ENCODE data around the gene ATP6V1D. TPM values are rescaled to one million over a fixed set of nuclear protein-coding genes. Genes with fewer than 3 reads are reported as not detected.

ATP6V1D gene
- total RNA-seq, 1 experiment from 2014 or later = 38.5 TPM

GRCh38 chr14:67397536-67397935 is 37.9 kb upstream of the ATP6V1D start:
- TF ChIP-seq EZH2phosphoT487 (IDR thresholded peaks at IDR 0.05; ENCODE audit: borderline replicate concordance) = no peak
- TF ChIP-seq POLR2A (IDR thresholded peaks at IDR 0.05; ENCODE audit: borderline replicate concordance, extremely low read depth, insufficient read depth, insufficient read length) = no peak
- no peak for TF ChIP-seq RAD21 (IDR thresholded peaks at IDR 0.05; ENCODE audit: low read depth)
- CTCF ChIA-PET = no interaction called here
- Histone ChIP-seq H3K9ac (ENCODE audit: low read length) (no peak overlapping the region), H3K9me3 (ENCODE audit: control insufficient read depth in 1 of 2, insufficient read depth in 1 of 2, low read depth in 1 of 2, low read length in 2 of 2) (no peaks in the 10 kb centered on the region), H4K20me1 (ENCODE audit: insufficient read depth) (no peaks in the 10 kb centered on the region), H3K27me3 (ENCODE audit: insufficient read depth, low read length) (no peaks in the 10 kb centered on the region), H3K4me2 (ENCODE audit: low read length) (no peak overlapping the region), H3K79me2 (ENCODE audit: insufficient read depth, low read length) (peaks cover 33% of the 10 kb centered on the region), H3K4me3 (replicated peaks in 1 of 2; ENCODE audit: low read depth in 1 of 2, low read length in 2 of 2) (no peak overlapping the region), H3K27ac (ENCODE audit: low read depth, low read length) (no peak overlapping the region), H3K4me1 (ENCODE audit: control insufficient read depth in 1 of 2, insufficient read depth in 2 of 2, low read length in 2 of 2) (peaks cover 0 to 8% of the 10 kb centered on the region in 2 experiments; a peak in 2 of 4 replicates), H2AFZ (ENCODE audit: low read depth, low read length, poor library complexity, severe bottlenecking) (no peak overlapping the region), H3K9me2 (ENCODE audit: insufficient read depth) (no peaks in the 10 kb centered on the region), H3K36me3 (ENCODE audit: control insufficient read depth in 1 of 2, insufficient read depth in 2 of 2, low read length in 2 of 2) (peaks cover 13 to 40% of the 10 kb centered on the region in 2 experiments)
- DNase-seq (ENCODE audit: low read depth, low spot score) (no peak), ATAC-seq (no peak)
- RAD21 ChIA-PET (ENCODE audit: low non-redundant PET in 1 of 2, low total read pairs in 2 of 2, uncharacterized antibody in 2 of 2, unreplicated experiment in 2 of 2) = no interaction called here
- intact Hi-C loops (cut with micrococcal nuclease) = no loop called here
- no TSS peak for BruUV-seq (replicated peaks)
- POLR2A ChIA-PET = no interaction called here

DNA sequence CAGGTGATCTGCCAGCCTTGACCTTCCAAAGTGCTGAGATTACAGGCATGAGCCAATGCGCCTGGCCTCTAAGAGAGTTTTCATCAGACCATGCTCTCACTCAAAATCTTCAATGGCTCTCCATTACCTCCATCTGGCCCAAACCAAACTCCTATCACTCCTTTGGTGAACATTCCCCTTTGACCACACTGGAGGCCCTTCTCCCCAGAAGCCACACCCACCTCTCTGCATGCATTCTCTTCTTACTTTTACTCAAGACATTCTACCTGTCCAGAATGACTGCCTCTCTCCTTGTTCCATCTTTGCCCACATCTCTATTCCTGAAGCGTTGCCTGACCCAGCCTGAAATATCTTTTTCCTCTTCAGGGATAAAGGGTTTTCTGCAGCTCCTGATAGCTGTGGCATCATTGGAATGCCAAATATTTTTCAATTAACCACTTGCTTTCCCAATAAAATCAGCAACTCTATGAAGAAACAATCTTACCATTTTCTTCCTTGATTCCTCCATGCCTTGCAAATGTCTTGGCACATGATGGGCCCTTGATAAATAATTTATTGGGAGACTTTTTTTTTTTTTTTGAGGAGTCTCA is 36.9 kb upstream of the ATP6V1D start:
- Histone ChIP-seq H4K20me1 (ENCODE audit: insufficient read depth) (no peaks in the 10 kb centered on the region), H3K4me2 (ENCODE audit: low read length) (no peak overlapping the region), H3K27ac (ENCODE audit: low read depth, low read length) (no peak overlapping the region), H3K36me3 (ENCODE audit: control insufficient read depth in 1 of 2, insufficient read depth in 2 of 2, low read length in 2 of 2) (peaks cover 19 to 48% of the 10 kb centered on the region in 2 experiments), H3K79me2 (ENCODE audit: insufficient read depth, low read length) (peaks cover 22% of the 10 kb centered on the region), H3K4me1 (ENCODE audit: control insufficient read depth in 1 of 2, insufficient read depth in 2 of 2, low read length in 2 of 2) (peaks cover 0 to 8% of the 10 kb centered on the region in 2 experiments; a peak in 2 of 4 replicates), H3K4me3 (replicated peaks in 1 of 2; ENCODE audit: low read depth in 1 of 2, low read length in 2 of 2) (no peak overlapping the region), H2AFZ (ENCODE audit: low read depth, low read length, poor library complexity, severe bottlenecking) (no peak overlapping the region), H3K9me3 (ENCODE audit: control insufficient read depth in 1 of 2, insufficient read depth in 1 of 2, low read depth in 1 of 2, low read length in 2 of 2) (no peaks in the 10 kb centered on the region), H3K9ac (ENCODE audit: low read length) (no peak overlapping the region), H3K9me2 (ENCODE audit: insufficient read depth) (no peaks in the 10 kb centered on the region), H3K27me3 (ENCODE audit: insufficient read depth, low read length) (no peaks in the 10 kb centered on the region)
- DNase-seq (ENCODE audit: low read depth, low spot score) (no peak), ATAC-seq (no peak; the same call in 1 of the 2 replicates)
- BruUV-seq (replicated peaks) = no TSS peak
- POLR2A ChIA-PET = no interaction called here
- TF ChIP-seq MAX (IDR thresholded peaks at IDR 0.05) = no peak
- TF ChIP-seq FOSL1 (IDR thresholded peaks at IDR 0.05; ENCODE audit: low read depth) = no peak
- TF ChIP-seq EZH2 (IDR thresholded peaks at IDR 0.05) = no peak
- TF ChIP-seq POLR2AphosphoS5 (IDR thresholded peaks at IDR 0.05; ENCODE audit: low read depth, low read length) = no peak
- TF ChIP-seq JUND (IDR thresholded peaks at IDR 0.05) = no peak
- TF ChIP-seq YY1 (IDR thresholded peaks at IDR 0.05; ENCODE audit: extremely low read depth, insufficient replicate concordance, low read depth, low read length) = no peak
- TF ChIP-seq, protein P1, sequence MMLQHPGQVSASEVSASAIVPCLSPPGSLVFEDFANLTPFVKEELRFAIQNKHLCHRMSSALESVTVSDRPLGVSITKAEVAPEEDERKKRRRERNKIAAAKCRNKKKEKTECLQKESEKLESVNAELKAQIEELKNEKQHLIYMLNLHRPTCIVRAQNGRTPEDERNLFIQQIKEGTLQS (IDR thresholded peaks at IDR 0.05) = no peak
- TF ChIP-seq EGR1 (IDR thresholded peaks at IDR 0.05; ENCODE audit: low read depth) = no peak
- TF ChIP-seq CEBPB (IDR thresholded peaks at IDR 0.05; ENCODE audit: low read depth) = no peak
- no peak for TF ChIP-seq SP1 (IDR thresholded peaks at IDR 0.05; ENCODE audit: low read depth)
- no peak for TF ChIP-seq RAD21 (IDR thresholded peaks at IDR 0.05; ENCODE audit: low read depth)
- TF ChIP-seq, protein P2, sequence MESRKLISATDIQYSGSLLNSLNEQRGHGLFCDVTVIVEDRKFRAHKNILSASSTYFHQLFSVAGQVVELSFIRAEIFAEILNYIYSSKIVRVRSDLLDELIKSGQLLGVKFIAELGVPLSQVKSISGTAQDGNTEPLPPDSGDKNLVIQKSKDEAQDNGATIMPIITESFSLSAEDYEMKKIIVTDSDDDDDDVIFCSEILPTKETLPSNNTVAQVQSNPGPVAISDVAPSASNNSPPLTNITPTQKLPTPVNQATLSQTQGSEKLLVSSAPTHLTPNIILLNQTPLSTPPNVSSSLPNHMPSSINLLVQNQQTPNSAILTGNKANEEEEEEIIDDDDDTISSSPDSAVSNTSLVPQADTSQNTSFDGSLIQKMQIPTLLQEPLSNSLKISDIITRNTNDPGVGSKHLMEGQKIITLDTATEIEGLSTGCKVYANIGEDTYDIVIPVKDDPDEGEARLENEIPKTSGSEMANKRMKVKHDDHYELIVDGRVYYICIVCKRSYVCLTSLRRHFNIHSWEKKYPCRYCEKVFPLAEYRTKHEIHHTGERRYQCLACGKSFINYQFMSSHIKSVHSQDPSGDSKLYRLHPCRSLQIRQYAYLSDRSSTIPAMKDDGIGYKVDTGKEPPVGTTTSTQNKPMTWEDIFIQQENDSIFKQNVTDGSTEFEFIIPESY (IDR thresholded peaks at IDR 0.05; ENCODE audit: extremely low read depth, insufficient replicate concordance, low read length) = no peak
- TF ChIP-seq CBX3 (IDR thresholded peaks at IDR 0.05; ENCODE audit: low read depth) = no peak
- TF ChIP-seq ELF1 (IDR thresholded peaks at IDR 0.05; ENCODE audit: borderline replicate concordance, low read depth) = no peak
- no peak for TF ChIP-seq SIN3A (IDR thresholded peaks at IDR 0.05; ENCODE audit: low read depth)
- RAD21 ChIA-PET (ENCODE audit: low non-redundant PET in 1 of 2, low total read pairs in 2 of 2, uncharacterized antibody in 2 of 2, unreplicated experiment in 2 of 2) = no interaction called here
- CTCF ChIA-PET = no interaction called here
- intact Hi-C loops (cut with micrococcal nuclease) = no loop called here

Data from HCT116 (cell line).